Ovary (tissue), 3 donors: ENCODE data around the gene SUPT4H1.

ENCODE experiments used
- EP300 ChIP-seq: sonication (generic); formaldehyde crosslinking; IDR thresholded peaks from one replicate; pipeline ENCODE4 v1.6.1; 2017; ENCODE audit warnings: antibody characterized with exemption
- TF ChIP-seq, protein P1 (sequence below), 3 donors: fragments of 450-650 bp in 2 of 3; fragments of 200-600 bp in 1 of 3; IDR thresholded peaks; one replicate each; pipeline versions ENCODE4 v1.5.1 to v1.8.0; 2016 to 2022; ENCODE audit warnings: antibody characterized with exemption in 3 of 3, mild to moderate bottlenecking in 1 of 3
- donor health status: DM: no; HTN: no; CAD: no.

GRCh38 chr17:58320163-58320558, 31.8 kb downstream of the SUPT4H1 start:
- TF ChIP-seq EP300, result no peak
- TF ChIP-seq, protein P1, sequence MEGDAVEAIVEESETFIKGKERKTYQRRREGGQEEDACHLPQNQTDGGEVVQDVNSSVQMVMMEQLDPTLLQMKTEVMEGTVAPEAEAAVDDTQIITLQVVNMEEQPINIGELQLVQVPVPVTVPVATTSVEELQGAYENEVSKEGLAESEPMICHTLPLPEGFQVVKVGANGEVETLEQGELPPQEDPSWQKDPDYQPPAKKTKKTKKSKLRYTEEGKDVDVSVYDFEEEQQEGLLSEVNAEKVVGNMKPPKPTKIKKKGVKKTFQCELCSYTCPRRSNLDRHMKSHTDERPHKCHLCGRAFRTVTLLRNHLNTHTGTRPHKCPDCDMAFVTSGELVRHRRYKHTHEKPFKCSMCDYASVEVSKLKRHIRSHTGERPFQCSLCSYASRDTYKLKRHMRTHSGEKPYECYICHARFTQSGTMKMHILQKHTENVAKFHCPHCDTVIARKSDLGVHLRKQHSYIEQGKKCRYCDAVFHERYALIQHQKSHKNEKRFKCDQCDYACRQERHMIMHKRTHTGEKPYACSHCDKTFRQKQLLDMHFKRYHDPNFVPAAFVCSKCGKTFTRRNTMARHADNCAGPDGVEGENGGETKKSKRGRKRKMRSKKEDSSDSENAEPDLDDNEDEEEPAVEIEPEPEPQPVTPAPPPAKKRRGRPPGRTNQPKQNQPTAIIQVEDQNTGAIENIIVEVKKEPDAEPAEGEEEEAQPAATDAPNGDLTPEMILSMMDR (IDR thresholded peaks at IDR 0.05), result no peak
